ENCODE results near the gene FTO. TPM values are rescaled to one million over a fixed set of nuclear protein-coding genes. Genes with fewer than 3 reads are reported as not detected.
A peak's percentile ranks its signal among the peaks of the same experiment; 100 is the strongest.
"Not testable (repeated sequence)": the region's sequence is repeated elsewhere in the genome, so short reads cannot be mapped to it uniquely, and the experiment has no call there.

Gene FTO
- polyA plus RNA-seq, 4 donors: 81.9 to 101 (median 98.3) TPM

- DNase-seq (ENCODE audit: low read depth in 4 of 4, low spot score in 3 of 4): no peak
Measured at GRCh38 chr16:54165174-54165911, 461.4 kb downstream of the FTO start.

GRCh38 chr16:54165912-54166865 lies 462.2 kb downstream of the FTO start:
- DNase-seq (ENCODE audit: low read depth in 4 of 4, low spot score in 3 of 4): no peak

- no peak for DNase-seq (ENCODE audit: low read depth in 4 of 4, low spot score in 3 of 4)
Measured at GRCh38 chr16:54169112-54169511, 465.2 kb downstream of the FTO start.

- DNase-seq (ENCODE audit: low read depth in 4 of 4, low spot score in 3 of 4): no peak
Measured at GRCh38 chr16:54171626-54172537, 467.9 kb downstream of the FTO start.

GRCh38 chr16:54173490-54173889 lies 469.5 kb downstream of the FTO start:
- no peak for DNase-seq (ENCODE audit: low read depth in 4 of 4, low spot score in 3 of 4)

- no peak for DNase-seq (ENCODE audit: low read depth in 4 of 4, low spot score in 3 of 4)
Measured at GRCh38 chr16:54174201-54174600, 470.2 kb downstream of the FTO start.

- DNase-seq (ENCODE audit: low read depth in 4 of 4, low spot score in 3 of 4): no peak
Measured at GRCh38 chr16:54174750-54175149, 470.8 kb downstream of the FTO start.

- DNase-seq (ENCODE audit: low read depth in 4 of 4, low spot score in 3 of 4): no peak
Measured at GRCh38 chr16:54175169-54175551, 471.2 kb downstream of the FTO start.

- no peak for DNase-seq (ENCODE audit: low read depth in 4 of 4, low spot score in 3 of 4)
Measured at GRCh38 chr16:54175552-54176375, 471.8 kb downstream of the FTO start.

GRCh38 chr16:54176376-54176901 lies 472.5 kb downstream of the FTO start:
- DNase-seq (ENCODE audit: low read depth in 4 of 4, low spot score in 3 of 4): no peak

- no peak for DNase-seq (ENCODE audit: low read depth in 4 of 4, low spot score in 3 of 4)
Measured at GRCh38 chr16:54177052-54177861, 473.3 kb downstream of the FTO start.

- DNase-seq (ENCODE audit: low read depth in 4 of 4, low spot score in 3 of 4): no peak
Measured at GRCh38 chr16:54177862-54178477, 474.0 kb downstream of the FTO start.

GRCh38 chr16:54178478-54178976 lies 474.6 kb downstream of the FTO start:
- DNase-seq (ENCODE audit: low read depth in 4 of 4, low spot score in 3 of 4): peak in 1 of 4 donors; percentile 40

GRCh38 chr16:54180421-54181359 lies 476.7 kb downstream of the FTO start:
- DNase-seq (ENCODE audit: low read depth in 4 of 4, low spot score in 3 of 4): no peak

- not testable (repeated sequence) for DNase-seq (ENCODE audit: low read depth in 4 of 4, low spot score in 3 of 4)
Measured at GRCh38 chr16:54181683-54182329, 477.9 kb downstream of the FTO start.

GRCh38 chr16:54185045-54185444 lies 481.1 kb downstream of the FTO start:
- DNase-seq (ENCODE audit: low read depth in 4 of 4, low spot score in 3 of 4): no peak

Measured in right renal pelvis (tissue), 4 donors.